C4-2B (cell line): Measurements from ENCODE around the gene ZNF207.

Experiments
- H3K27ac ChIP-seq: fragments of 450-650 bp; 2 replicates; pipeline ENCODE4 v1.5.1; 2017
- CTCF ChIP-seq: fragments of 450-650 bp; conservative IDR thresholded peaks from 2 replicates; pipeline ENCODE4 v1.5.1; 2017; ENCODE audit warnings: mild to moderate bottlenecking
- ZFX ChIP-seq: fragments of 450-650 bp; IDR thresholded peaks from 2 replicates; pipeline ENCODE4 v1.6.1; 2017

Gene ZNF207

GRCh38 chr17:32349854-32350665, at the start of gene ZNF207:
Gene ZNF207, plus strand, starts transcription at chr17:32350157. Its CDS starts 129 bp downstream, at chr17:32350286.
- peak within 1 kb of the TSS; percentile 94 for H3K27ac ChIP-seq
- TF ChIP-seq ZFX, result peak; percentile 90
- no peak for TF ChIP-seq CTCF

GRCh38 chr17:32302037-32302436, 47.9 kb upstream of the ZNF207 start:
- H3K27ac ChIP-seq, result no peak overlapping the region
- TF ChIP-seq CTCF, result no peak
- TF ChIP-seq ZFX, result no peak

GRCh38 chr17:32302860-32303649, 46.9 kb upstream of the ZNF207 start:
- H3K27ac ChIP-seq, result no peak overlapping the region
- TF ChIP-seq ZFX (no peak), CTCF (no peak)

- H3K27ac ChIP-seq, result no peak overlapping the region
- TF ChIP-seq CTCF (no peak), ZFX (no peak)
Measured at GRCh38 chr17:32303781-32304288, 46.1 kb upstream of the ZNF207 start.

GRCh38 chr17:32305049-32305448, 44.9 kb upstream of the ZNF207 start:
- TF ChIP-seq ZFX, result no peak
- TF ChIP-seq CTCF, result no peak
- no peak overlapping the region for H3K27ac ChIP-seq

- TF ChIP-seq CTCF (no peak), ZFX (no peak)
- no peak overlapping the region for H3K27ac ChIP-seq
Measured at GRCh38 chr17:32307658-32308057, 42.3 kb upstream of the ZNF207 start.

- TF ChIP-seq CTCF (no peak), ZFX (no peak)
- H3K27ac ChIP-seq, result no peak overlapping the region
Measured at GRCh38 chr17:32311028-32311536, 38.9 kb upstream of the ZNF207 start.
